B cell (primary cell): ENCODE measurements around the gene DNTTIP2. TPM values are rescaled to one million over a fixed set of nuclear protein-coding genes. Genes with fewer than 3 reads are reported as not detected.

Experiments used
- ATAC-seq: fragments of 200-7000 bp; cut with Tn5 transposase; one replicate; pipeline ENCODE4 v1.10.0; 2021; ENCODE audit warnings: low read depth, mild to moderate bottlenecking, moderate number of reproducible peaks, moderate library complexity
- CTCF ChIA-PET: fragments of 350-600 bp; sonication (Branson Sonifier 250); formaldehyde crosslinking; loops from one replicate; lab custom pipeline; 2021; ENCODE audit warnings: antibody characterized with exemption, inconsistent platforms; lab: Charles Lee
- POLR2A ChIA-PET: fragments of 350-600 bp; sonication (Branson Sonifier 250); formaldehyde crosslinking; loops from one replicate; lab custom pipeline; 2021; ENCODE audit warnings: antibody characterized with exemption; lab: Charles Lee
- DNase-seq: peaks from one replicate; pipeline ENCODE4 v3.0.0; 2013
- H2AFZ ChIP-seq: 2 replicates; pipeline ENCODE4 v1.6.1; 2012; ENCODE audit warnings: mild to moderate bottlenecking, low read depth, low read length; ENCODE audit not compliant: insufficient read depth, poor library complexity, severe bottlenecking
- H3K27ac ChIP-seq, 2 donors: 1 replicate in 1 of 2; 2 replicates in 1 of 2; pipeline ENCODE4 v1.5.1; 2012 to 2013; ENCODE audit warnings: low read length in 2 of 2, mild to moderate bottlenecking in 2 of 2, moderate library complexity in 1 of 2
- H3K27me3 ChIP-seq, 4 experiments: fragments of 200-600 bp in 1 of 4; sonication (generic) in 1 of 4; replicated peaks in 1 of 4; 1 replicate in 2 of 4; 2 replicates in 2 of 4; pipeline versions ENCODE4 v1.6.1 to v1.7.0; 2013 to 2016; ENCODE audit warnings: low read length in 3 of 4, mild to moderate bottlenecking in 2 of 4, mixed read lengths in 1 of 4, moderate library complexity in 1 of 4; ENCODE audit not compliant: insufficient read depth in 4 of 4, control insufficient read depth in 3 of 4; ENCODE audit errors: control extremely low read depth in 1 of 4
- H3K36me3 ChIP-seq, 2 experiments: replicated peaks in 1 of 2; 1 replicate in 1 of 2; 2 replicates in 1 of 2; pipeline versions ENCODE4 v1.6.1 to v1.7.1; 2013; ENCODE audit warnings: low read length in 1 of 2; ENCODE audit not compliant: insufficient read depth in 2 of 2, control insufficient read depth in 1 of 2; ENCODE audit errors: control extremely low read depth in 1 of 2, extremely low read depth in 1 of 2
- H3K4me1 ChIP-seq, 2 donors: fragments of 200-600 bp in 1 of 2; sonication (generic) in 1 of 2; 1 replicate in 1 of 2; 2 replicates in 1 of 2; pipeline versions ENCODE4 v1.5.1 to v1.6.1; 2013 to 2017; ENCODE audit warnings: low read length in 2 of 2; ENCODE audit not compliant: control insufficient read depth in 2 of 2, insufficient read depth in 2 of 2
- H3K4me2 ChIP-seq: replicated peaks from 2 replicates; pipeline ENCODE3; 2012; ENCODE audit warnings: mild to moderate bottlenecking, low read depth, low read length; ENCODE audit not compliant: poor library complexity, severe bottlenecking
- H3K4me3 ChIP-seq, 5 experiments: fragments of 200-600 bp in 1 of 5; sonication (generic) in 1 of 5; 1 replicate in 3 of 5; 2 replicates in 2 of 5; pipeline versions ENCODE4 v1.5.1 to v1.7.0; 2011 to 2016; ENCODE audit warnings: low read length in 4 of 5, mild to moderate bottlenecking in 4 of 5, low read depth in 2 of 5, control low read depth in 1 of 5, moderate library complexity in 1 of 5; ENCODE audit not compliant: insufficient read depth in 1 of 5; ENCODE audit errors: control extremely low read depth in 1 of 5, extremely low read depth in 1 of 5
- H3K79me2 ChIP-seq: fragments of 200-600 bp; sonication (generic); one replicate; pipeline ENCODE4 v1.6.0; 2016; ENCODE audit warnings: low read length; ENCODE audit not compliant: control insufficient read depth, insufficient read depth
- H3K9ac ChIP-seq: fragments of 200-600 bp; sonication (generic); 2 replicates; pipeline ENCODE4 v1.6.1; 2017; ENCODE audit warnings: mild to moderate bottlenecking, low read length, moderate library complexity
- H3K9me3 ChIP-seq, 3 donors: one replicate each; pipeline versions ENCODE4 v1.6.1 to v1.7.1; 2013; ENCODE audit warnings: low read length in 2 of 3; ENCODE audit not compliant: control insufficient read depth in 2 of 3, insufficient read depth in 1 of 3; ENCODE audit errors: control extremely low read depth in 1 of 3
- H4K20me1 ChIP-seq: 2 replicates; pipeline ENCODE4 v1.6.0; 2012; ENCODE audit warnings: mild to moderate bottlenecking, low read length; ENCODE audit not compliant: insufficient read depth, control insufficient read depth, poor library complexity, severe bottlenecking
- H3K27ac Mint-ChIP-seq: one replicate; pipeline ENCODE4 v1.8.0; 2021; ENCODE audit warnings: mixed read lengths
- H3K27me3 Mint-ChIP-seq: one replicate; pipeline ENCODE4 v1.8.0; 2021; ENCODE audit warnings: mixed read lengths
- H3K4me1 Mint-ChIP-seq: one replicate; pipeline ENCODE4 v1.8.0; 2021; ENCODE audit warnings: mixed read lengths
- H3K4me3 Mint-ChIP-seq: one replicate; pipeline ENCODE4 v1.8.0; 2021; ENCODE audit warnings: mixed read lengths
- H3K9me3 Mint-ChIP-seq: one replicate; pipeline ENCODE4 v1.8.0; 2022; ENCODE audit warnings: mixed read lengths; ENCODE audit not compliant: insufficient read depth
- EZH2 ChIP-seq: IDR thresholded peaks from 2 replicates; pipeline ENCODE4 v1.6.1; 2012; ENCODE audit warnings: borderline replicate concordance, low read depth, mild to moderate bottlenecking, moderate library complexity, low read length; ENCODE audit not compliant: insufficient read depth, poor library complexity, severe bottlenecking
- WGBS: methylation state at CpG from one replicate; pipeline ENCODE4 v1.1.5; 2013; ENCODE audit warnings: missing lambda C conversion rate; ENCODE audit not compliant: insufficient coverage; 5-methylcytosine and 5-hydroxymethylcytosine counted together
- intact Hi-C: fragments of 100-400 bp; cut with micrococcal nuclease; formaldehyde crosslinking; loops from one replicate; pipeline ENCODE4 v1.10.0; 2022
- polyA plus RNA-seq: library from polyadenylated mRNA; depleted of rRNA; stranded (reverse); fragments of >200 nt; gene quantifications from 2 replicates; pipeline ENCODE4 v1.2.3, GENCODE V29; 2012
- total RNA-seq, 2 donors: library from RNA; stranded (reverse); fragments of 120-200 nt in 1 of 2; gene quantifications; 1 replicate in 1 of 2; 2 replicates in 1 of 2; pipeline versions ENCODE4 v1.2.3 to v1.2.4, GENCODE V29; 2013 to 2022
- TF ChIP-seq, protein P1 (sequence below): fragments of 200-600 bp; IDR thresholded peaks from one replicate; pipeline ENCODE4 v1.8.0; 2022; ENCODE audit warnings: antibody characterized with exemption, mild to moderate bottlenecking

DNTTIP2 gene
- total and polyA plus RNA-seq, 2 donors (not counting 1 experiment from before 2014, with no cell fraction given), result 13.6 to 62.1 TPM

DNA sequence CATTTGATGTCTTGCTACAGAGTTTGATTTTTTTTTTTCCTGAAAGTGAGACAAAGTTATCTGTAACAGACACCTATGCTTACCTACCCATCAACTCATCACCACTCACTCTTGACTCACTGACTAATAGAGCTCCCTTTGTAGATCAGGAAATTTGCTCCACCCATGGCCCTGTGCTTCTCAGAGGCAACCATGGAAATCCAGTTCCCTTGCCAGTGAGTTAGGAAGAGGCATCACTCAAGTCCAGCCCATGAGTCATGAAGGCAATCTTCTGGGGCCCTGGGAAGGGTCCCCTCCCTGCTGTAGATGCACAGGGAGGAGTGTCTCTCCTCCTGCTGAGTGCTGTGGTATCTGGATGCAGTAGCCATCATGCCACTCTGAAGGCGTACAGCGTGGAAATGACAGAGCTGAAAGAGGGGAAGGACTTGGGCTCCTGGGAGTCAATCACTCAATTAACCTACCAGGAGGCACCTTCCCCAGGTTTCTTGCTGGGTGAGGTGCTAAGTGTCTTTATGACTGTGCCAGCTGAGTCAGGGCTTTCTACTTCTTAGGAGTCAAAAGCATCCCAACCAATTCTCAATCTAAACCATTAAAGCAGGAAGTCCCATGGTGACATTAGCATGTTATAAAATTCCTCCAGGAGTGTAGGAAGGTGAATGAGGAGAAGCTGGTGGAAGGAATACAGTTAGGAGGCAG is 56.1 kb downstream of the DNTTIP2 start:
- H3K4me1 ChIP-seq, result peaks cover 0 to 4% of the 10 kb centered on the region in 2 donors
- H3K4me2 ChIP-seq, result no peak overlapping the region
- no peaks in the 10 kb centered on the region for H3K36me3 ChIP-seq
- Mint-ChIP-seq H3K9me3 (no peaks in the 10 kb centered on the region), H3K4me3 (no peak overlapping the region), H3K27ac (no peak overlapping the region), H3K4me1 (peaks cover 2% of the 10 kb centered on the region), H3K27me3 (no peaks in the 10 kb centered on the region)
- H3K27me3 ChIP-seq, result no peaks in the 10 kb centered on the region
- TF ChIP-seq EZH2, result no peak
- TF ChIP-seq, protein P1, sequence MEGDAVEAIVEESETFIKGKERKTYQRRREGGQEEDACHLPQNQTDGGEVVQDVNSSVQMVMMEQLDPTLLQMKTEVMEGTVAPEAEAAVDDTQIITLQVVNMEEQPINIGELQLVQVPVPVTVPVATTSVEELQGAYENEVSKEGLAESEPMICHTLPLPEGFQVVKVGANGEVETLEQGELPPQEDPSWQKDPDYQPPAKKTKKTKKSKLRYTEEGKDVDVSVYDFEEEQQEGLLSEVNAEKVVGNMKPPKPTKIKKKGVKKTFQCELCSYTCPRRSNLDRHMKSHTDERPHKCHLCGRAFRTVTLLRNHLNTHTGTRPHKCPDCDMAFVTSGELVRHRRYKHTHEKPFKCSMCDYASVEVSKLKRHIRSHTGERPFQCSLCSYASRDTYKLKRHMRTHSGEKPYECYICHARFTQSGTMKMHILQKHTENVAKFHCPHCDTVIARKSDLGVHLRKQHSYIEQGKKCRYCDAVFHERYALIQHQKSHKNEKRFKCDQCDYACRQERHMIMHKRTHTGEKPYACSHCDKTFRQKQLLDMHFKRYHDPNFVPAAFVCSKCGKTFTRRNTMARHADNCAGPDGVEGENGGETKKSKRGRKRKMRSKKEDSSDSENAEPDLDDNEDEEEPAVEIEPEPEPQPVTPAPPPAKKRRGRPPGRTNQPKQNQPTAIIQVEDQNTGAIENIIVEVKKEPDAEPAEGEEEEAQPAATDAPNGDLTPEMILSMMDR, result no peak
- H4K20me1 ChIP-seq, result no peaks in the 10 kb centered on the region
- H3K27ac ChIP-seq, result no peak overlapping the region
- ATAC-seq, result no peak
- H3K79me2 ChIP-seq, result no peaks in the 10 kb centered on the region
- no peak overlapping the region for H3K9ac ChIP-seq
- no CpG with 5 or more reads among the region's 2 CpGs for WGBS
- no peaks in the 10 kb centered on the region for H3K9me3 ChIP-seq
- H3K4me3 ChIP-seq, result no peak overlapping the region
- intact Hi-C loops, result no loop called here
- DNase-seq, result no peak
- ChIA-PET CTCF (no interaction called here), POLR2A (no interaction called here)
- no peak overlapping the region for H2AFZ ChIP-seq

DNA sequence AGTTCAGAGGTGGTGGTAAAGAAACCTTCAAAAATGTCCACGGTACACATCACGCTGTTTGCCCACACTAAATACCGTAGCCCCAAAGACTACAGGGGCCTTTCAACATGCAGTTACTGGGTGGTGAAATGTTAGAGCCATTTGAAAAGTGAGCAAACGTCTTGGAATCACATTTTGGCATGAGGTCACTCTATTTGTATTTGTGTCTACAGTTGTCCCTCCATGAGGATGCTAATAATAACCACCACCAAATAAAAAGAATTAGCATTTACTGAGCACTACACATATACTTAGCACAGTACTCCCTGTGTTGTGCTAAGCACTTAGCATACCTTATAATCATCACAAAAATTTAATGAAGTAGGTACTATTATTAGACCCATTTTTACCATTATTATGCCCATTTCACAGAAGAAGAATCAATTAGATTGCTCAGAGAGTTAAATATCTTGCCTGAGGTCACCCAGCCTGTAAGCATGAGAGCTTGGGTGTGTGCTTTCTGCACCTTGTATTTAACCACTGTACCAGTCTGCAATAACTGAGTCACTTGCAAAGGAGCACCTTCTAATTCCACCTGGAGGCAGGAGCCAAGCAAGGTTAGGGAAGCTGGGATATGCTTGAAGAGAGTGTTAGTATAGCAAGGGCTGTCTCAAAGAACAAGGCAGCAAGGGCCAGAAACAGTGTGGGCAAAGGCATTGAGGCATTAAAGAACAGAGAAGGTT is 57.4 kb downstream of the DNTTIP2 start:
- POLR2A ChIA-PET, result no interaction called here
- H3K9me3 Mint-ChIP-seq, result no peaks in the 10 kb centered on the region
- peaks cover 15% of the 10 kb centered on the region for H3K4me1 Mint-ChIP-seq

More for the DNA sequence above, 57.4 kb downstream of the DNTTIP2 start:
- intact Hi-C loops, result no loop called here
- H3K9me3 ChIP-seq, result no peaks in the 10 kb centered on the region
- no peak overlapping the region for H2AFZ ChIP-seq
- peaks cover 10 to 17% of the 10 kb centered on the region in 2 donors for H3K4me1 ChIP-seq
- H3K36me3 ChIP-seq, result no peaks in the 10 kb centered on the region
- ATAC-seq (no peak), DNase-seq (no peak)
- H3K27me3 Mint-ChIP-seq, result no peaks in the 10 kb centered on the region
- H3K27ac Mint-ChIP-seq, result no peak overlapping the region
- CTCF ChIA-PET, result interaction anchor here (0.7 to 17.3 kb wide), 4 partner anchors 8 to 193 kb away, joined by 3 to 858 read pairs (median 4); no protein-coding TSS in a partner anchor
- H3K79me2 ChIP-seq, result no peaks in the 10 kb centered on the region
- TF ChIP-seq EZH2, result no peak
- TF ChIP-seq, protein P1, result no peak
- H3K27ac ChIP-seq, result no peak overlapping the region
- H3K4me3 ChIP-seq, result no peak overlapping the region
- no peaks in the 10 kb centered on the region for H3K27me3 ChIP-seq
- H3K4me3 Mint-ChIP-seq, result no peak overlapping the region
- WGBS, result 94% methylated on average over 3 of the region's 4 CpGs
- no peak overlapping the region for H3K9ac ChIP-seq
- H3K4me2 ChIP-seq, result no peak overlapping the region
- H4K20me1 ChIP-seq, result no peaks in the 10 kb centered on the region
